SK-N-DZ (cell line): ENCODE results near the gene RAB7A. TPM values are rescaled to one million over a fixed set of nuclear protein-coding genes. Genes with fewer than 3 reads are reported as not detected.

ENCODE experiments used
- DNase-seq: peaks from one replicate; pipeline ENCODE4 v3.0.0-alpha.2; 2015; ENCODE audit warnings: low spot score
- polyA plus RNA-seq, 2 experiments: library from polyadenylated mRNA; depleted of rRNA; stranded (reverse); fragments of >200 nt; gene quantifications; 2 replicates each; pipeline ENCODE4 v1.2.3, GENCODE V29; 2014

The RAB7A gene
- 43.4 and 55.2 TPM in 2 replicates for polyA plus RNA-seq (2014; cell fraction: cytosol; rRNA removed)
- 13.4 and 25.4 TPM in 2 replicates for polyA plus RNA-seq (2014; cell fraction: nucleus; rRNA removed)

- peak; percentile 97 for DNase-seq
Measured at GRCh38 chr3:128726023-128727016, at the start of gene RAB7A. Gene RAB7A (plus strand): TSS chr3:128726183. CDS start chr3:128795368, 69,185 bp downstream.

GRCh38 chr3:128679338-128679737, 46.6 kb upstream of the RAB7A start:
- DNase-seq = no peak

GRCh38 chr3:128680603-128681368, 45.2 kb upstream of the RAB7A start:
- DNase-seq = peak; percentile 99

GRCh38 chr3:128681369-128681829, 44.6 kb upstream of the RAB7A start:
- no peak for DNase-seq

GRCh38 chr3:128683957-128684356, 42.0 kb upstream of the RAB7A start:
- no peak for DNase-seq

- no peak for DNase-seq
Measured at GRCh38 chr3:128684986-128685726, 40.8 kb upstream of the RAB7A start.

GRCh38 chr3:128686465-128686864, 39.5 kb upstream of the RAB7A start:
- no peak for DNase-seq

- no peak for DNase-seq
Measured at GRCh38 chr3:128689060-128689459, 36.9 kb upstream of the RAB7A start.

GRCh38 chr3:128693696-128694095, 32.3 kb upstream of the RAB7A start:
- no peak for DNase-seq

- no peak for DNase-seq
Measured at GRCh38 chr3:128697341-128697740, 28.6 kb upstream of the RAB7A start.

GRCh38 chr3:128698211-128699047, 27.6 kb upstream of the RAB7A start:
- DNase-seq = no peak

GRCh38 chr3:128701342-128702212, 24.4 kb upstream of the RAB7A start:
- peak; percentile 52 for DNase-seq

- no peak for DNase-seq
Measured at GRCh38 chr3:128702391-128702790, 23.6 kb upstream of the RAB7A start.

GRCh38 chr3:128703561-128703960, 22.4 kb upstream of the RAB7A start:
- no peak for DNase-seq

- DNase-seq = no peak
Measured at GRCh38 chr3:128706086-128706615, 19.8 kb upstream of the RAB7A start.

GRCh38 chr3:128707928-128708494, 18.0 kb upstream of the RAB7A start:
- no peak for DNase-seq

GRCh38 chr3:128709038-128709437, 16.9 kb upstream of the RAB7A start:
- no peak for DNase-seq

- no peak for DNase-seq
Measured at GRCh38 chr3:128709506-128710210, 16.3 kb upstream of the RAB7A start.
